ENCODE data around the gene NAGLU.
"Not testable (repeated sequence)": the region's sequence is repeated elsewhere in the genome, so short reads cannot be mapped to it uniquely, and the experiment has no call there.

The NAGLU gene

GRCh38 chr17:42537156-42537805 lies 1.2 kb downstream of the NAGLU start:
- TF ChIP-seq ZFX (IDR thresholded peaks at IDR 0.05; ENCODE audit: borderline replicate concordance) (no peak), CTCF (IDR thresholded peaks at IDR 0.05) (no peak)
- peak overlapping the region; percentile 89 for H3K27ac ChIP-seq

GRCh38 chr17:42537826-42538451 lies 1.9 kb downstream of the NAGLU start:
- no peak for TF ChIP-seq ZFX (IDR thresholded peaks at IDR 0.05; ENCODE audit: borderline replicate concordance)
- no peak for TF ChIP-seq CTCF (IDR thresholded peaks at IDR 0.05)
- H3K27ac ChIP-seq: peak overlapping the region; percentile 89

GRCh38 chr17:42538482-42538881 lies 2.4 kb downstream of the NAGLU start:
- TF ChIP-seq CTCF (IDR thresholded peaks at IDR 0.05) (no peak), ZFX (IDR thresholded peaks at IDR 0.05; ENCODE audit: borderline replicate concordance) (no peak)
- no peak overlapping the region for H3K27ac ChIP-seq

- H3K27ac ChIP-seq: 0 out of 2 replicates have a peak overlapping the region, but pooled peaks have one; percentile 26
These were observed 4.5 kb downstream of the NAGLU start for GRCh38 chr17:42540558-42540957.

GRCh38 chr17:42541041-42541833 lies 5.2 kb downstream of the NAGLU start:
- TF ChIP-seq CTCF (IDR thresholded peaks at IDR 0.05): no peak
- TF ChIP-seq ZFX (IDR thresholded peaks at IDR 0.05; ENCODE audit: borderline replicate concordance): no peak
- H3K27ac ChIP-seq: peak overlapping the region; percentile 26; the same call in 1 of the 2 replicates

GRCh38 chr17:42543190-42544079 lies 7.4 kb downstream of the NAGLU start:
- TF ChIP-seq CTCF (IDR thresholded peaks at IDR 0.05) (no peak), ZFX (IDR thresholded peaks at IDR 0.05; ENCODE audit: borderline replicate concordance) (no peak)
- H3K27ac ChIP-seq: no peak overlapping the region

- H3K27ac ChIP-seq: 0 out of 2 replicates have a peak overlapping the region, but pooled peaks have one; percentile 8
- TF ChIP-seq CTCF (IDR thresholded peaks at IDR 0.05): no peak
- TF ChIP-seq ZFX (IDR thresholded peaks at IDR 0.05; ENCODE audit: borderline replicate concordance): no peak
These were observed 8.8 kb downstream of the NAGLU start for GRCh38 chr17:42544874-42545283.

- H3K27ac ChIP-seq: not testable (repeated sequence)
These were observed 9.9 kb downstream of the NAGLU start for GRCh38 chr17:42545755-42546505.
